Tibial nerve (tissue), 3 donors: ENCODE measurements around the gene EPG5.

Source experiments
- CTCF ChIP-seq, 5 experiments: fragments of 200-600 bp in 3 of 5; fragments of 450-650 bp in 2 of 5; sonication (generic) in 3 of 5; IDR thresholded peaks; one replicate each; pipeline ENCODE4 v1.5.1; 2016 to 2019; ENCODE audit warnings: antibody characterized with exemption in 5 of 5, mild to moderate bottlenecking in 3 of 5, moderate library complexity in 2 of 5
- POLR2A ChIP-seq, 2 donors: fragments of 450-650 bp; IDR thresholded peaks; one replicate each; pipeline ENCODE4 v1.6.1; 2017; ENCODE audit warnings: antibody characterized with exemption in 2 of 2, mild to moderate bottlenecking in 2 of 2, moderate library complexity in 2 of 2

- no peak for TF ChIP-seq CTCF (IDR thresholded peaks at IDR 0.05)
- no peak for TF ChIP-seq POLR2A (IDR thresholded peaks at IDR 0.05)
These were observed 31.1 kb upstream of the EPG5 start for GRCh38 chr18:45998244-45998643.
